Activated CD4-positive, alpha-beta memory T cell treated with anti-CD3 and anti-CD28 coated beads for 36 hours (primary cell): ENCODE results near the gene MAN2B2. TPM values are rescaled to one million over a fixed set of nuclear protein-coding genes. Genes with fewer than 3 reads are reported as not detected.
"Not testable (repeated sequence)": the region's sequence is repeated elsewhere in the genome, so short reads cannot be mapped to it uniquely, and the experiment has no call there.

ENCODE experiments used
- CTCF ChIA-PET: fragments of 350-600 bp; sonication (Branson Sonifier 250); formaldehyde crosslinking; loops from one replicate; lab custom pipeline; 2021; ENCODE audit warnings: antibody characterized with exemption, inconsistent platforms; lab: Charles Lee
- POLR2A ChIA-PET: fragments of 350-600 bp; sonication (Branson Sonifier 250); formaldehyde crosslinking; loops from one replicate; lab custom pipeline; 2021; ENCODE audit warnings: antibody characterized with exemption; lab: Charles Lee
- DNase-seq: peaks from one replicate; pipeline ENCODE4 v3.0.0-alpha.2; 2020
- H3K27ac Mint-ChIP-seq: one replicate; pipeline ENCODE4 v1.8.0; 2021; ENCODE audit warnings: mixed read lengths
- H3K27me3 Mint-ChIP-seq: one replicate; pipeline ENCODE4 v1.8.0; 2021; ENCODE audit warnings: mixed read lengths
- H3K36me3 Mint-ChIP-seq: one replicate; pipeline ENCODE4 v1.8.0; 2021; ENCODE audit warnings: mixed read lengths
- H3K4me1 Mint-ChIP-seq: one replicate; pipeline ENCODE4 v1.8.0; 2021; ENCODE audit warnings: low read depth, mixed read lengths
- H3K4me3 Mint-ChIP-seq: one replicate; pipeline ENCODE4 v1.8.0; 2021; ENCODE audit warnings: mild to moderate bottlenecking, mixed read lengths
- H3K9me3 Mint-ChIP-seq: one replicate; pipeline ENCODE4 v1.8.0; 2021; ENCODE audit warnings: mixed read lengths
- intact Hi-C: fragments of 100-400 bp; cut with micrococcal nuclease; formaldehyde crosslinking; loops from one replicate; pipeline ENCODE4 v1.15.1; 2023
- total RNA-seq, 2 experiments: library from RNA; stranded (reverse); gene quantifications; one replicate each; pipeline ENCODE4 v1.2.3, GENCODE V29; 2021

Gene MAN2B2
- total RNA-seq, 2 experiments from 2014 or later: 16.5 to 18.0 TPM

GRCh38 chr4:6627832-6628231, 52.8 kb downstream of the MAN2B2 start:
- intact Hi-C loops: no loop called here
- no peaks in the 10 kb centered on the region for H3K36me3 Mint-ChIP-seq
- ChIA-PET CTCF (no interaction called here), POLR2A (no interaction called here)
- no peaks in the 10 kb centered on the region for H3K4me1 Mint-ChIP-seq
- no peak overlapping the region for H3K4me3 Mint-ChIP-seq
- DNase-seq: no peak
- no peaks in the 10 kb centered on the region for H3K9me3 Mint-ChIP-seq
- H3K27me3 Mint-ChIP-seq: no peaks in the 10 kb centered on the region
- no peak overlapping the region for H3K27ac Mint-ChIP-seq

GRCh38 chr4:6628484-6628883, 53.5 kb downstream of the MAN2B2 start:
- CTCF ChIA-PET, H3K27me3 Mint-ChIP-seq, H3K4me1 Mint-ChIP-seq: not testable (repeated sequence)

GRCh38 chr4:6632125-6632524, 57.1 kb downstream of the MAN2B2 start:
- no peaks in the 10 kb centered on the region for H3K27me3 Mint-ChIP-seq
- H3K9me3 Mint-ChIP-seq: no peaks in the 10 kb centered on the region
- no peaks in the 10 kb centered on the region for H3K36me3 Mint-ChIP-seq
- no peak overlapping the region for H3K4me3 Mint-ChIP-seq
- H3K4me1 Mint-ChIP-seq: peaks cover 3% of the 10 kb centered on the region
- CTCF ChIA-PET: no interaction called here
- DNase-seq: no peak
- intact Hi-C loops: no loop called here
- no peak overlapping the region for H3K27ac Mint-ChIP-seq
- POLR2A ChIA-PET: no interaction called here

More at GRCh38 chr4:6628484-6628883, 53.5 kb downstream of the MAN2B2 start:
- H3K36me3 Mint-ChIP-seq, H3K27ac Mint-ChIP-seq, H3K9me3 Mint-ChIP-seq, intact Hi-C loops, H3K4me3 Mint-ChIP-seq, POLR2A ChIA-PET, DNase-seq: not testable (repeated sequence)

- intact Hi-C loops: no loop called here
- POLR2A ChIA-PET: interaction anchor here (0.5 kb wide), 1 partner anchor 276 kb away, joined by 3 read pairs; the partner anchor contains the start of gene TBC1D14
- no peaks in the 10 kb centered on the region for H3K36me3 Mint-ChIP-seq
- H3K27ac Mint-ChIP-seq: no peak overlapping the region
- DNase-seq: peak; percentile 23
- no peak overlapping the region for H3K4me3 Mint-ChIP-seq
- no peaks in the 10 kb centered on the region for H3K9me3 Mint-ChIP-seq
- CTCF ChIA-PET: interaction anchor here (1.1 kb wide), 1 partner anchor 30 kb away, joined by 3 read pairs; no protein-coding TSS in a partner anchor
- peaks cover 3% of the 10 kb centered on the region for H3K4me1 Mint-ChIP-seq
- no peaks in the 10 kb centered on the region for H3K27me3 Mint-ChIP-seq
These were observed 58.3 kb downstream of the MAN2B2 start for GRCh38 chr4:6633091-6633906.

- no peaks in the 10 kb centered on the region for H3K36me3 Mint-ChIP-seq
- no peak for DNase-seq
- intact Hi-C loops: no loop called here
- no peak overlapping the region for H3K27ac Mint-ChIP-seq
- no peaks in the 10 kb centered on the region for H3K27me3 Mint-ChIP-seq
- no peaks in the 10 kb centered on the region for H3K9me3 Mint-ChIP-seq
- H3K4me3 Mint-ChIP-seq: no peak overlapping the region
- ChIA-PET POLR2A (no interaction called here), CTCF (no interaction called here)
- H3K4me1 Mint-ChIP-seq: peaks cover 3% of the 10 kb centered on the region
These were observed 59.8 kb downstream of the MAN2B2 start for GRCh38 chr4:6634746-6635145.

- Mint-ChIP-seq H3K36me3 (peaks cover 33% of the 10 kb centered on the region), H3K9me3 (no peaks in the 10 kb centered on the region), H3K27ac (peak overlapping the region; percentile 60), H3K4me1 (peaks cover 26% of the 10 kb centered on the region), H3K27me3 (no peaks in the 10 kb centered on the region), H3K4me3 (no peak overlapping the region)
- intact Hi-C loops: no loop called here
- CTCF ChIA-PET: interaction anchor here (0.9 kb wide), 1 partner anchor 64 kb away, joined by 3 read pairs; the partner anchor contains the start of gene MAN2B2
- POLR2A ChIA-PET: interaction anchor here (1.5 to 3.5 kb wide), 3 partner anchors 20 to 64 kb away, joined by 4 to 48 read pairs (median 10); partner anchors contain the start of gene MAN2B2
- no peak for DNase-seq
These were observed 64.2 kb downstream of the MAN2B2 start for GRCh38 chr4:6639137-6639680.

GRCh38 chr4:6640292-6641163, 65.5 kb downstream of the MAN2B2 start, which contains the start of gene MRFAP1:
TSS of gene MRFAP1 (plus strand) at chr4:6640685. CDS start at chr4:6640863, 178 bp downstream.
- peak; percentile 97 for DNase-seq
- POLR2A ChIA-PET: interaction anchor here (0.6 to 3.5 kb wide), 12 partner anchors 14 to 462 kb away, joined by 3 to 48 read pairs (median 4); partner anchors contain the start of genes BLOC1S4, GRPEL1, MAN2B2 and MRFAP1L1
- CTCF ChIA-PET: interaction anchor here (1.0 to 2.4 kb wide), 6 partner anchors 13 to 67 kb away, joined by 3 to 9 read pairs (median 4); no protein-coding TSS in a partner anchor
- Mint-ChIP-seq H3K27ac (peak within 1 kb of the TSS; percentile 99), H3K9me3 (no peaks in the 10 kb centered on the region), H3K27me3 (no peaks in the 10 kb centered on the region), H3K4me3 (peak within 1 kb of the TSS; percentile 100), H3K4me1 (peaks cover 29% of the 10 kb centered on the region), H3K36me3 (peaks cover 33% of the 10 kb centered on the region)
- intact Hi-C loops: loop anchor here (1.0 to 2.0 kb wide), 9 partner anchors 18 to 428 kb away; partner anchors contain the start of genes BLOC1S4, GRPEL1, MAN2B2 and MRFAP1L1

GRCh38 chr4:6641164-6641970, 66.4 kb downstream of the MAN2B2 start:
- Mint-ChIP-seq H3K4me3 (peak overlapping the region; percentile 100), H3K36me3 (peaks cover 33% of the 10 kb centered on the region), H3K27me3 (no peaks in the 10 kb centered on the region), H3K27ac (peak overlapping the region; percentile 99), H3K4me1 (peaks cover 29% of the 10 kb centered on the region), H3K9me3 (no peaks in the 10 kb centered on the region)
- CTCF ChIA-PET: interaction anchor here (0.7 to 2.4 kb wide), 10 partner anchors 12 to 314 kb away, joined by 3 to 9 read pairs (median 4); no protein-coding TSS in a partner anchor
- POLR2A ChIA-PET: interaction anchor here (0.7 to 3.5 kb wide), 11 partner anchors 13 to 461 kb away, joined by 3 to 48 read pairs (median 3); partner anchors contain the start of genes BLOC1S4, GRPEL1 and MAN2B2
- intact Hi-C loops: loop anchor here (1.0 to 2.0 kb wide), 3 partner anchors 17 to 345 kb away; no protein-coding TSS in a partner anchor
- DNase-seq: peak; percentile 65

- Mint-ChIP-seq H3K4me1 (peaks cover 29% of the 10 kb centered on the region), H3K27me3 (no peaks in the 10 kb centered on the region), H3K4me3 (peak overlapping the region; percentile 100), H3K27ac (peak overlapping the region; percentile 99), H3K9me3 (no peaks in the 10 kb centered on the region), H3K36me3 (peaks cover 33% of the 10 kb centered on the region)
- intact Hi-C loops: loop anchor here (1.0 to 2.0 kb wide), 3 partner anchors 17 to 345 kb away; no protein-coding TSS in a partner anchor
- no peak for DNase-seq
- ChIA-PET CTCF (interaction anchor here (0.7 to 2.4 kb wide), 6 partner anchors 22 to 314 kb away, joined by 3 to 9 read pairs (median 4); no protein-coding TSS in a partner anchor), POLR2A (interaction anchor here (0.9 to 3.5 kb wide), 4 partner anchors 12 to 267 kb away, joined by 3 to 48 read pairs (median 4); a partner anchor contains a TSS)
These were observed 67.0 kb downstream of the MAN2B2 start for GRCh38 chr4:6641971-6642320.

- no peak overlapping the region for H3K4me3 Mint-ChIP-seq
- no peaks in the 10 kb centered on the region for H3K9me3 Mint-ChIP-seq
- ChIA-PET POLR2A (interaction anchor here (0.8 to 1.6 kb wide), 2 partner anchors 30 to 266 kb away, joined by 3 to 4 read pairs; a partner anchor contains a TSS), CTCF (interaction anchor here (1.4 kb wide), 1 partner anchor 316 kb away, joined by 3 read pairs; no protein-coding TSS in a partner anchor)
- DNase-seq: no peak
- no peaks in the 10 kb centered on the region for H3K27me3 Mint-ChIP-seq
- peaks cover 33% of the 10 kb centered on the region for H3K36me3 Mint-ChIP-seq
- H3K27ac Mint-ChIP-seq: peak overlapping the region; percentile 99
- intact Hi-C loops: no loop called here
- peaks cover 31% of the 10 kb centered on the region for H3K4me1 Mint-ChIP-seq
These were observed 68.3 kb downstream of the MAN2B2 start for GRCh38 chr4:6643141-6643847.
